ENCODE data around the gene KYNU. TPM values are rescaled to one million over a fixed set of nuclear protein-coding genes. Genes with fewer than 3 reads are reported as not detected.
"Not testable (repeated sequence)": the region's sequence is repeated elsewhere in the genome, so short reads cannot be mapped to it uniquely, and the experiment has no call there.

Gene KYNU
- total RNA-seq, 1 donor from 2014 or later: 4.0 TPM

GRCh38 chr2:143083636-143084035, 206.2 kb downstream of the KYNU start:
- DNase-seq (ENCODE audit: extremely low read depth, low read depth, low spot score): peak; percentile 75

- no peak for DNase-seq (ENCODE audit: extremely low read depth, low read depth, low spot score)
Observed at GRCh38 chr2:143084462-143084861, 207.0 kb downstream of the KYNU start.

GRCh38 chr2:143085125-143085784, 207.8 kb downstream of the KYNU start:
- no peak for DNase-seq (ENCODE audit: extremely low read depth, low read depth, low spot score)

- no peak for DNase-seq (ENCODE audit: extremely low read depth, low read depth, low spot score)
Observed at GRCh38 chr2:143087033-143087432, 209.6 kb downstream of the KYNU start.

GRCh38 chr2:143088388-143088787, 210.9 kb downstream of the KYNU start:
- DNase-seq (ENCODE audit: extremely low read depth, low read depth, low spot score): no peak

GRCh38 chr2:143089520-143089919, 212.1 kb downstream of the KYNU start:
- not testable (repeated sequence) for DNase-seq (ENCODE audit: extremely low read depth, low read depth, low spot score)
